K562 (cell line): Measurements from ENCODE around the gene IL17RC. TPM values are rescaled to one million over a fixed set of nuclear protein-coding genes. Genes with fewer than 3 reads are reported as not detected.

Source experiments
- ERF ChIP-seq: fragments of 450-650 bp; formaldehyde crosslinking; IDR thresholded peaks from 2 replicates; pipeline ENCODE4 v1.4.0; 2020; ENCODE audit warnings: mild to moderate bottlenecking, mixed read lengths
- HOXB6 ChIP-seq: fragments of 250-450 bp; sonication (Bioruptor Pico); IDR thresholded peaks from 2 replicates; pipeline ENCODE4 v1.5.1; 2022; ENCODE audit warnings: mild to moderate bottlenecking, borderline replicate concordance
- IRF9 ChIP-seq: fragments of 450-650 bp; IDR thresholded peaks from 2 replicates; pipeline ENCODE4 v1.6.1; 2016; ENCODE audit warnings: missing biosample characterization, missing genetic modification characterization
- JUN ChIP-seq, 2 experiments: sonication (generic) in 1 of 2; formaldehyde crosslinking in 1 of 2; IDR thresholded peaks; 2 replicates each; pipeline versions ENCODE4 v1.6.1 to v1.8.0; 2012 to 2022; ENCODE audit warnings: borderline replicate concordance in 2 of 2, mild to moderate bottlenecking in 2 of 2, improper control_type of control experiment in 1 of 2, low read depth in 1 of 2, low read length in 1 of 2, missing genetic modification reagents in 1 of 2
- JUND ChIP-seq, 2 experiments: IDR thresholded peaks; 2 replicates in 1 of 2; 3 replicates in 1 of 2; pipeline ENCODE4 v1.6.1; 2011; ENCODE audit warnings: borderline replicate concordance in 2 of 2, low read depth in 2 of 2, low read length in 2 of 2, improper control_type of control experiment in 1 of 2, missing biosample characterization in 1 of 2, missing genetic modification characterization in 1 of 2, missing genetic modification reagents in 1 of 2
- KLF10 ChIP-seq: fragments of 250-450 bp; sonication (Bioruptor Pico); IDR thresholded peaks from 2 replicates; pipeline ENCODE4 v1.6.1; 2021; ENCODE audit warnings: matching md5 sums
- LCOR ChIP-seq: sonication (generic); formaldehyde crosslinking; IDR thresholded peaks from 2 replicates; pipeline ENCODE4 v1.8.0; 2022; ENCODE audit warnings: mild to moderate bottlenecking, missing genetic modification reagents
- NBN ChIP-seq: fragments of 450-650 bp; IDR thresholded peaks from 2 replicates; pipeline ENCODE4 v1.6.1; 2016; ENCODE audit warnings: low read depth, mild to moderate bottlenecking
- NUFIP1 ChIP-seq: fragments of 450-650 bp; IDR thresholded peaks from 2 replicates; pipeline ENCODE4 v1.6.1; 2018; ENCODE audit not compliant: partially characterized antibody
- PHTF2 ChIP-seq: fragments of 250-450 bp; sonication (Bioruptor Pico); IDR thresholded peaks from 2 replicates; pipeline ENCODE4 v1.5.0; 2021; ENCODE audit warnings: mild to moderate bottlenecking
- RHOXF2B ChIP-seq: fragments of 250-450 bp; sonication (Bioruptor Pico); conservative IDR thresholded peaks from 2 replicates; pipeline ENCODE4 v1.5.1; 2021
- STAT5A ChIP-seq: IDR thresholded peaks from 2 replicates; pipeline ENCODE4 v1.6.1; 2012; ENCODE audit warnings: low read length, inconsistent platforms, borderline replicate concordance
- USF2 ChIP-seq: sonication (generic); formaldehyde crosslinking; IDR thresholded peaks from 2 replicates; pipeline ENCODE4 v1.5.0; 2020; ENCODE audit warnings: missing genetic modification reagents
- ZBTB34 ChIP-seq: fragments of 250-450 bp; sonication (Bioruptor Pico); IDR thresholded peaks from 2 replicates; pipeline ENCODE4 v1.8.0; 2021; ENCODE audit warnings: mild to moderate bottlenecking, moderate library complexity
- ZMIZ1 ChIP-seq, 2 experiments: fragments of 150-350 bp in 1 of 2; IDR thresholded peaks; 2 replicates each; pipeline ENCODE4 v1.6.1; 2012 to 2016; ENCODE audit warnings: low read depth in 2 of 2, low read length in 2 of 2, mild to moderate bottlenecking in 1 of 2, moderate library complexity in 1 of 2
- ZNF24 ChIP-seq: fragments of 450-650 bp; IDR thresholded peaks from 2 replicates; pipeline ENCODE4 v1.6.1; 2016
- ZNF384 ChIP-seq: IDR thresholded peaks from 2 replicates; pipeline ENCODE4 v1.6.1; 2012; ENCODE audit warnings: low read depth, low read length, improper control_type of control experiment
- ZNF408 ChIP-seq: fragments of 250-450 bp; sonication (Bioruptor Pico); IDR thresholded peaks from 2 replicates; pipeline ENCODE4 v1.4.0; 2020; ENCODE audit warnings: low read depth, mild to moderate bottlenecking, moderate library complexity
- polyA plus RNA-seq, 8 experiments: library from polyadenylated mRNA; depleted of rRNA in 4 of 8; stranded (reverse) in 5 of 8; unstranded in 3 of 8; fragments of >200 nt; fragmentation: Nextera tagmentation in 2 of 8; fragmentation: Illumina TruSeq in 1 of 8; extraction: Ambion mirVana in 2 of 8; extraction: Trizol in 1 of 8; gene quantifications; 2 replicates each; pipeline versions ENCODE4 v1.2.1 to v1.2.3, GENCODE V29; 2011 to 2014; ENCODE audit warnings: inconsistent platforms in 1 of 8, missing spikeins in 1 of 8
- total RNA-seq, 7 experiments: library from RNA; depleted of rRNA in 6 of 7; stranded (reverse); fragments of >200 nt in 6 of 7; fragmentation: Illumina TruSeq in 2 of 7; extraction: Trizol in 2 of 7; gene quantifications; 2 replicates each; pipeline versions ENCODE4 v1.2.1 to v1.2.3, GENCODE V29; 2011 to 2021; ENCODE audit warnings: low replicate concordance in 1 of 7
- TF ChIP-seq, protein P1 (sequence below), 2 experiments: IDR thresholded peaks; 2 replicates each; pipeline ENCODE4 v1.6.1; 2011; ENCODE audit warnings: borderline replicate concordance in 1 of 2, control low read depth in 1 of 2, low read depth in 1 of 2, low read length in 1 of 2, mild to moderate bottlenecking in 1 of 2, mixed read lengths in 1 of 2, moderate library complexity in 1 of 2; ENCODE audit not compliant: insufficient read depth in 1 of 2, insufficient read length in 1 of 2, poor library complexity in 1 of 2, severe bottlenecking in 1 of 2; ENCODE audit errors: extremely low read depth in 1 of 2

The IL17RC gene
- total and polyA plus RNA-seq, 9 of the 15 experiments (the other 6 are each of a cell fraction or from before 2014, with no cell fraction given) = 0.15 to 11.4 (median 7.1) TPM; not detected in 1

- TF ChIP-seq, protein P1, sequence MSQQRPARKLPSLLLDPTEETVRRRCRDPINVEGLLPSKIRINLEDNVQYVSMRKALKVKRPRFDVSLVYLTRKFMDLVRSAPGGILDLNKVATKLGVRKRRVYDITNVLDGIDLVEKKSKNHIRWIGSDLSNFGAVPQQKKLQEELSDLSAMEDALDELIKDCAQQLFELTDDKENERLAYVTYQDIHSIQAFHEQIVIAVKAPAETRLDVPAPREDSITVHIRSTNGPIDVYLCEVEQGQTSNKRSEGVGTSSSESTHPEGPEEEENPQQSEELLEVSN (IDR thresholded peaks at IDR 0.05; ENCODE audit: borderline replicate concordance in 1 of 2, extremely low read depth in 1 of 2, insufficient read depth in 1 of 2, insufficient read length in 1 of 2, low read depth in 1 of 2, low read length in 1 of 2, poor library complexity in 1 of 2, severe bottlenecking in 1 of 2) = no peak
- TF ChIP-seq JUND (IDR thresholded peaks at IDR 0.05; ENCODE audit: borderline replicate concordance, low read depth, low read length) (peak; percentile 59; the same call in 1 of the 2 replicates), JUND (tag; IDR thresholded peaks at IDR 0.05; ENCODE audit: borderline replicate concordance, low read depth, low read length) (peak; percentile 53; the same call in 1 of the 3 replicates), USF2 (CRISPR knock-in tag) (no peak), RHOXF2B (no peak), ZBTB34 (no peak), ZNF384 (peak; percentile 8; the same call in 1 of the 2 replicates), ZNF24 (no peak), ZNF408 (no peak), IRF9 (tag) (no peak; the same call in 1 of the 2 replicates), HOXB6 (CRISPR knock-in tag) (no peak), ERF (no peak), KLF10 (CRISPR knock-in tag) (no peak), NBN (no peak), ZMIZ1 (IDR thresholded peaks at IDR 0.05; ENCODE audit: low read depth in 2 of 2, low read length in 2 of 2) (peak in 1 of 2 experiments; percentile 77; a peak in 2 of 4 replicates), JUN (IDR thresholded peaks at IDR 0.05; ENCODE audit: borderline replicate concordance, low read depth, low read length) (no peak), JUN (CRISPR knock-in tag; IDR thresholded peaks at IDR 0.05; ENCODE audit: borderline replicate concordance) (no peak), STAT5A (peak; percentile 93), NUFIP1 (no peak), LCOR (CRISPR knock-in tag) (peak; percentile 46; the same call in 1 of the 2 replicates), PHTF2 (CRISPR knock-in tag) (no peak)
Measured at GRCh38 chr3:9978710-9979305, 61.9 kb downstream of the IL17RC start (continued).
